MM.1S (cell line): ENCODE data around the gene HELZ.

ENCODE experiments used
- CTCF ChIP-seq: fragments of 300-600 bp; sonication (generic); IDR thresholded peaks from 2 replicates; pipeline ENCODE4 v1.5.1; 2016; ENCODE audit warnings: antibody characterized with exemption, low read length, mixed read lengths
- EZH2 ChIP-seq: fragments of 300-600 bp; sonication (generic); optimal IDR thresholded peaks from 2 replicates; pipeline ENCODE3; 2017; ENCODE audit warnings: low read depth, mild to moderate bottlenecking, antibody characterized with exemption, low read length, mixed read lengths
- EZH2phosphoT487 ChIP-seq: fragments of 300-600 bp; sonication (generic); IDR thresholded peaks from 2 replicates; pipeline ENCODE4 v1.6.1; 2018; ENCODE audit warnings: antibody characterized with exemption, low read length

GRCh38 chr17:67095803-67096202 is 149.2 kb downstream of the HELZ start:
- TF ChIP-seq CTCF (no peak), EZH2 (no peak), EZH2phosphoT487 (no peak)
